LNCaP clone FGC (cell line): Measurements from ENCODE around the gene PFKP.

Experiments used
- DNase-seq: peaks from one replicate; pipeline ENCODE4 v3.0.0-alpha.2; 2011; ENCODE audit warnings: low read depth
- H3K4me3 ChIP-seq: 2 replicates; pipeline ENCODE4 v1.5.1; 2011; ENCODE audit warnings: mild to moderate bottlenecking, low read depth, low read length, control low read depth
- TF ChIP-seq, protein P1 (sequence below): IDR thresholded peaks from 2 replicates; pipeline ENCODE4 v1.5.1; 2012; ENCODE audit warnings: mild to moderate bottlenecking; ENCODE audit not compliant: control insufficient read depth, insufficient read depth; ENCODE audit errors: extremely low read depth

Gene PFKP

DNA sequence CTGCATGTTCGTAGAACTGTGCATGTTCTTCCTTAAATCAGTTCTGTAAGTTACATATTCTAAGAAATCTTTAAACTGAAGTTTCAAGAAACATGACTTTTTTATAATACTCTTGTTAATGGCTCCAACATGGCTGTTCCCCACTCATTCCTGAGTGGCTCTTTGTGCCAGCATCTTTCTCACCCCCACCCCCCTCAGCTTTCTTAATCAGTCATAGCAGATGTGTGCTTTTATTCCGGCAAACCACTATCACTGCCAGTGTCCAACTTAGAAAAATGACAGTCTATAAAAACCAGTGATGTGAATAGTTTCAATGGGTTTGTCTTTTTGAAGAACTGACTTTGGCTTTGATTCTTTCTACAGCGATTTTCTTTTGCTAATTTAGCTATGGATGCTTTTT, 67.7 kb downstream of the PFKP start:
- no peak for DNase-seq
- TF ChIP-seq, protein P1, sequence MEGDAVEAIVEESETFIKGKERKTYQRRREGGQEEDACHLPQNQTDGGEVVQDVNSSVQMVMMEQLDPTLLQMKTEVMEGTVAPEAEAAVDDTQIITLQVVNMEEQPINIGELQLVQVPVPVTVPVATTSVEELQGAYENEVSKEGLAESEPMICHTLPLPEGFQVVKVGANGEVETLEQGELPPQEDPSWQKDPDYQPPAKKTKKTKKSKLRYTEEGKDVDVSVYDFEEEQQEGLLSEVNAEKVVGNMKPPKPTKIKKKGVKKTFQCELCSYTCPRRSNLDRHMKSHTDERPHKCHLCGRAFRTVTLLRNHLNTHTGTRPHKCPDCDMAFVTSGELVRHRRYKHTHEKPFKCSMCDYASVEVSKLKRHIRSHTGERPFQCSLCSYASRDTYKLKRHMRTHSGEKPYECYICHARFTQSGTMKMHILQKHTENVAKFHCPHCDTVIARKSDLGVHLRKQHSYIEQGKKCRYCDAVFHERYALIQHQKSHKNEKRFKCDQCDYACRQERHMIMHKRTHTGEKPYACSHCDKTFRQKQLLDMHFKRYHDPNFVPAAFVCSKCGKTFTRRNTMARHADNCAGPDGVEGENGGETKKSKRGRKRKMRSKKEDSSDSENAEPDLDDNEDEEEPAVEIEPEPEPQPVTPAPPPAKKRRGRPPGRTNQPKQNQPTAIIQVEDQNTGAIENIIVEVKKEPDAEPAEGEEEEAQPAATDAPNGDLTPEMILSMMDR, result no peak
- H3K4me3 ChIP-seq, result no peak overlapping the region

DNA sequence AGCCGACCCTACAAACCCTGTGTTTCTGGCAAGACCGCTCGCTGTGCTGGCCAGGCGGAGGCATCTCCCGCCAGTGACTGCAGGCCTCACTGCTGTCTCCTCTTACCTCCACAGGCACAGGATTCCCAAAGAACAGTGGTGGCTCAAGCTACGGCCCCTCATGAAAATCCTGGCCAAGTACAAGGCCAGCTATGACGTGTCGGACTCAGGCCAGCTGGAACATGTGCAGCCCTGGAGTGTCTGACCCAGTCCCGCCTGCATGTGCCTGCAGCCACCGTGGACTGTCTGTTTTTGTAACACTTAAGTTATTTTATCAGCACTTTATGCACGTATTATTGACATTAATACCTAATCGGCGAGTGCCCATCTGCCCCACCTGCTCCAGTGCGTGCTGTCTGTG, 69.0 kb downstream of the PFKP start:
- DNase-seq, result no peak
- H3K4me3 ChIP-seq, result no peak overlapping the region
- TF ChIP-seq, protein P1, result no peak

DNA sequence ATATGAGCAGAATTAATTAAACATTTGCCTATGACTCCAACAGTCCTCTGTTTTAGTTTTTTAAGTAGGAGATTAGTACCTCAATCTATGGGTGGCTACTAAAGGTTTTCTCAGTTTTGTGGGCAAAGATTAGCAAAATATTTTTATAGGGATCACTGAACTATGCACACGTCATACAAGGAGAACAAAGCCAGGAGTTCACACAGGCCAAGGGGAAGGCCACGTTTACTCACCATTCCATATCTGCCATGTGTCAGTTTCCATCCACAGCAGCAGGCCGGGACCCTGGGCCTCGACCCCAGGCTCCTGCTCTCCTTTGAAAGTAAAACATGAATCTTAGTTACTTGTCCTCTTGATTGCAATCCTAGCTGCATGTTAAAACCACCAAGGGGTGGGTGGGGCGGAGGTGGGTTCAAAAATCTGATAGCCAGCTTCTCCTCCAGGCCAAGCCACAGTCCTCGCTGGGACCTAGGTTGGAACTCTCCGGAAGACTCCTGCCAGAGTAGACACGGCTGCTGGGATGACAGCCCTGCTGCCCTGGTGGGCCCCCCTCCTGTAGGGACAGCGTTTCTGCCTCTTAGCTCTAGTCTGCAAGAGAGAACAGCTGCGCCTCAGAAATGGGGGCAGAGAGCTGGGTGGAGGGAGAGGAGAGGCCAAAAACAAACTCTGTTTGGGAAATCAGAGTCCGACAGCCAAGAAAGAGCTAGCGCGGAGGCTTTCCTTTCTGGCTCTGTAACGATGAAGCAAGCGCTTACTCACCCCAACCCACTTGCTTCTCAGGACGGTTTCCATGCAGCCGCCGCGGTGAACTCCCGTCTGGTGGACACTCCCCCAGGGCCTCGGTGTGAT, 69.6 kb downstream of the PFKP start:
- TF ChIP-seq, protein P1, result no peak
- no peak for DNase-seq
- no peak overlapping the region for H3K4me3 ChIP-seq

DNA sequence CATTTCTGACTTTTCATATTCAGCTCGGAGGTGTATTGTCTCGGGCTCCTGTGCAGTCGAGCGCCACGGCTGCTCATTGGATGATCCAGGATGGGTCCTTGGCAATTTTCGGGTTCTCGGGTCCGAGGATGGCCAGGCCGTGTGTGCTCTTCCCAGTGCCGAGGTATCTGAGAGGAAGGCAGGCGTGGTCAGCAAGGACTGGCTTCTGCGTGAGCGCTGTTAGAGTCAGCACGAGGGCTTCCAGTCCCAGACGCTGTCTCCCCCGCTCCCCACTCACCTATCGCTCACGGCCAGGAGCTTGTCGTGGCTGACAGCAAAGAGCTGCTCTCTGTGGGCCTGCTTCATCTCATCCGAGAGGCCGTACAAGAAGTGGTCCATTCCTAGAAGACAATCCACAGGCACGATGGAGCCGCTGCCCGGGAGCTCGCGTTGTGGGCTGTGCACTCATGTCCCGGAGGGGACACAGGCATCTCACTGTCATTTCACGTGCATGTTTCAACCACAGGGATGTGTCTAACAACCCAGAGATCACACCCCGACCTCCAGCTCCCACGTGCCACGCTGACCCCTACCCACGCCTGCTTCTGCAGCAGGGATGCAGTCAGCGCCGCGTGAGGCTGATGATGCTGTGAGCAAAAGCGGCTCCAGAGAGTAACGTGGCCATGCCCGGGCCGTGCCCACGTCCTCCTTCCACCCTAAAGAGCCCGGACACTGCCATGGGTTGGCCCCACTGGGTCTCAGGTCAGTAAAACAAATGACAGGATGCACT, 70.8 kb downstream of the PFKP start:
- no peak overlapping the region for H3K4me3 ChIP-seq
- TF ChIP-seq, protein P1, result no peak
- no peak for DNase-seq

DNA sequence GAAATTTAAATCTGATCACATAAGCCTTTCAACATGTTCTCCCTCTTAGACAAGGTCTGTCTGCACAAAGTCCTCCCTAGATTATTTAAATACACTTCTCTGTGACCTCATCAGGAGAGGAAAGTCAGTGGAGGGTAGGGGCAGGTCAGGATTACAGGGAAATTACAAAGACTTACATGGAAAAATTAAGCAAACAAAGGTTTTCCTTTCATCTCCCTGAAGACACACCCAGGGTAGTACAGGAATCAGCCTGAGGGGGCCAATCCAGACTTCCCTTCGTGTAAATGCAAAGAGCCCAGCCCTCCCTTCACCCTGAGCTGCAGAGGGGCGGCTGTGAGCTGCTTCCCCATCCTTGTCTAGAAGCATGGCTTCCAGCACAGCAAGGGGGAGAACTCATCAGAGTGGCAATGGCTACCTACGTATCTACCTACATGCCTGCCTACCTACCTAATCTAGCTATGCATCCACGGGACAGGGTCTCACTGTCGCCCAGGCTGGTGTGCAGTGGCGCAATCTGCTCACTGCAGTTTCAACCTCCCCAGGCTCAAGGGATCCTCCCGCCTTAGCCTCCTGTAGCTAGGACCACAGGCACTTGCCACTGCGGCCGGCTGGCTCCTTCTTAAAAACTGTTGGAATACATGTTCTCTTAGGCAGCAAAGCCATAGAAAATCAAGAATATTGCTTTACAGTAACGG, 72.0 kb downstream of the PFKP start:
- TF ChIP-seq, protein P1, result no peak
- no peak for DNase-seq

DNA sequence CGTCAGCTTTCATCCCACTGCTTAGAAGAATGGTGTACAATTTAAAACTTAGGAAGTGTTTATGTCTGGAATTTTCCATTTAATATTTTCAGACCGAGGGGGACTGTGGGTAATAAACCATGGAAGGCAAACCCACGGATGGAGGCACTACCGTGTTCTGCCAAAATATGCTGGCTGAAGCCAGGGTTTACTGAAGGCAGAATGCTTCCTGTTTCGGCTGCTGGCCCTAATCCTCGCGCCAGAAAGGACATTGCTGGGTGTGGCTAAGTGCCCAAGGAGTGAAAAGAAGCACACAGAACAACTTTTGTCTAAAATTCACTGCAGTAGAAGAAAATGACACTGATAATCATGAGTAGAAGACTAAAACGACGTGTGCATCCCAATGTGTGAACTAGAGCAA, 72.9 kb downstream of the PFKP start:
- H3K4me3 ChIP-seq, result no peak overlapping the region

More for the DNA sequence above, 72.0 kb downstream of the PFKP start:
- H3K4me3 ChIP-seq, result no peak overlapping the region

More for the DNA sequence above, 72.9 kb downstream of the PFKP start:
- no peak for DNase-seq
- TF ChIP-seq, protein P1, result no peak
